ENCODE data around the gene ERGIC1.

The ERGIC1 gene

DNA sequence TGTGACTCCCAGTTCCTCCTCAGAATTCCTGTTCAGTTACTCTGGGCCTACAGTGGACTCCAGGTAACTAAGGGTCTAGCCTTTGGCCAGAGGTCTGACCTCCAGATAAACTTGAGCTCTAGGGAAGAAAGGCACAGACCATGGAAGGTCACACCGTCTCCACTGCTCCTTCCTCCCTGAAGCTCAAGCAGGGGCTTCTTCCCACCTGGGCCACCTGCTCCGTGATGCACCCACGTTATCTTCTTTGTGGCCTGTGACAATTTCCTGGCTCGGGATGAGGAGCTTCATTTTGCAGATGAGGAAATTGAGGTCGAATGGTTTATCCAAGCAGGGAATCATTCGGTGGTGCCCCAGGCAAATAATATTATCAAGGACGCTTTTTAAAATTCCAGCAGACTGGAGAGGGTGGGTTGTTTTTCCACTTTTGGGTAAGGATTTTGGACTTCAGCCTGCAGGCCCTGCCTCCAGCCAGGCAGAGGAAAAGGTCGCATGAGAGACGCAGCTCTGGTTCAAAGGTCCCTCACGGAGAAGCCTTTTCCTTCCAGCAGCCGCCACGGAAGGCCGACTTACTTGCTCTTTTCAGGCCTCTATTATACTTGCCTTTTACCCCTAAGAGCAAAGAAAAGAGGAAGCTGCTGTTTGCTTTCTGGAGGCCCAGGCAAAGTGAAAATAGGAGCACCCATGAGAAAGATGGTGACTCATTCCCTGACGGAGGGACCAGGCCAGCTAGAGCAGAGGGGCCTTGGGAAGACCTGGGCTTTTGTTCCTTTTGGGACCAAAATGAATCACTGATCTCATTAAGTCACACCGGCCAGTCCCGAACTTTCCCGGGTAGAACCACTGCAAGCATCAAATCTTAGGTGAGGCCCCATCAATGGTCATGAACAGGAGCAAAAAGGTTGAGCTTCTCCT, 40.2 kb upstream of the ERGIC1 start:
- Mint-ChIP-seq H3K27ac (no peak overlapping the region), H3K9me3 (no peaks in the 10 kb centered on the region), H3K4me1 (ENCODE audit: low read depth in 2 of 2) (peaks cover 0 to 8% of the 10 kb centered on the region in 2 donors), H3K4me3 (no peak overlapping the region), H3K36me3 (ENCODE audit: insufficient read depth) (no peaks in the 10 kb centered on the region), H3K27me3 (no peaks in the 10 kb centered on the region)
- DNase-seq, result no peak
- ATAC-seq (replicated peaks), result no peak

DNA sequence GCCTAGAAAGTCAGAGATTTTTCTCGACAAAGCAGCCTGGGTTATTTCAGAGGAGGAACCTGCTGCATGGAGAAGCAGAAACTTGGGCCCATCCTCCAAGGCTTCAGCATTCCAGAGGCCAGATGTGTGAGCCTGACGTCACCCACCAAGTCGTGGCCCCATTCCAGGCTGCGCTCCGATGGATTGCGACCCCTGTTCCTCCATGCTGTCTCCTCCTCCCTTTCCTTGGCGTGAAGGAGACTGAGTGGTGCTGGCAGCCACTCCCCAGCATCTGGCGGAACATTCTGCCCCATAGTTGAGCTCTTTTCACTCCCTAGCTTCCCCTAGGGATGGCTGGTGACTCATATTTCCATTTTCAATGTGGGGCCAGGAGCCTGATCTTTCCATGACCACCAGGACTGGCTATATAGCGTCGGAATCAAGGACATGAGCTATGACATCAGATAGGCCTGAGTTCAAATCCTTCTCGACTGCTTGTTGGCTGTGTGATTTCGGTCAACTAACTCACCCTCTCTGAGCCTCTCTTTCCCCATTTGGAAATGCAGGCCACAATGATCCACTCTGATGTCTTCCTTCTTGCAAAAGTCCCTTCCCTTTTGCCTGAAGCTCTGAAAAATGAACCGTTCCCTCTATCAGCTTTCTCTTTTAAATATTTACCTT, 38.6 kb upstream of the ERGIC1 start:
- no peaks in the 10 kb centered on the region for H3K9me3 Mint-ChIP-seq
- H3K4me1 Mint-ChIP-seq (ENCODE audit: low read depth in 2 of 2), result peaks cover 0 to 8% of the 10 kb centered on the region in 2 donors
- ATAC-seq (replicated peaks), result no peak

GRCh38 chr5:172796306-172796705, 37.7 kb upstream of the ERGIC1 start:
- Mint-ChIP-seq H3K27me3 (no peaks in the 10 kb centered on the region), H3K4me3 (no peak overlapping the region), H3K36me3 (ENCODE audit: insufficient read depth) (no peaks in the 10 kb centered on the region), H3K4me1 (ENCODE audit: low read depth in 2 of 2) (peaks cover 0 to 8% of the 10 kb centered on the region in 2 donors), H3K9me3 (no peaks in the 10 kb centered on the region), H3K27ac (no peak overlapping the region)
- DNase-seq (no peak), ATAC-seq (replicated peaks) (no peak)

More for the DNA sequence above, 38.6 kb upstream of the ERGIC1 start:
- Mint-ChIP-seq H3K27me3 (no peaks in the 10 kb centered on the region), H3K27ac (no peak overlapping the region), H3K4me3 (no peak overlapping the region), H3K36me3 (ENCODE audit: insufficient read depth) (no peaks in the 10 kb centered on the region)
- no peak for DNase-seq

GRCh38 chr5:172797771-172798191, 36.3 kb upstream of the ERGIC1 start:
- H3K27ac Mint-ChIP-seq, result no peak overlapping the region
- H3K36me3 Mint-ChIP-seq (ENCODE audit: insufficient read depth), result no peaks in the 10 kb centered on the region
- no peak for DNase-seq
- peaks cover 0 to 8% of the 10 kb centered on the region in 2 donors for H3K4me1 Mint-ChIP-seq (ENCODE audit: low read depth in 2 of 2)
- no peaks in the 10 kb centered on the region for H3K9me3 Mint-ChIP-seq
- peak; percentile 51 for ATAC-seq (replicated peaks)
- H3K27me3 Mint-ChIP-seq, result no peaks in the 10 kb centered on the region
- H3K4me3 Mint-ChIP-seq, result no peak overlapping the region

DNA sequence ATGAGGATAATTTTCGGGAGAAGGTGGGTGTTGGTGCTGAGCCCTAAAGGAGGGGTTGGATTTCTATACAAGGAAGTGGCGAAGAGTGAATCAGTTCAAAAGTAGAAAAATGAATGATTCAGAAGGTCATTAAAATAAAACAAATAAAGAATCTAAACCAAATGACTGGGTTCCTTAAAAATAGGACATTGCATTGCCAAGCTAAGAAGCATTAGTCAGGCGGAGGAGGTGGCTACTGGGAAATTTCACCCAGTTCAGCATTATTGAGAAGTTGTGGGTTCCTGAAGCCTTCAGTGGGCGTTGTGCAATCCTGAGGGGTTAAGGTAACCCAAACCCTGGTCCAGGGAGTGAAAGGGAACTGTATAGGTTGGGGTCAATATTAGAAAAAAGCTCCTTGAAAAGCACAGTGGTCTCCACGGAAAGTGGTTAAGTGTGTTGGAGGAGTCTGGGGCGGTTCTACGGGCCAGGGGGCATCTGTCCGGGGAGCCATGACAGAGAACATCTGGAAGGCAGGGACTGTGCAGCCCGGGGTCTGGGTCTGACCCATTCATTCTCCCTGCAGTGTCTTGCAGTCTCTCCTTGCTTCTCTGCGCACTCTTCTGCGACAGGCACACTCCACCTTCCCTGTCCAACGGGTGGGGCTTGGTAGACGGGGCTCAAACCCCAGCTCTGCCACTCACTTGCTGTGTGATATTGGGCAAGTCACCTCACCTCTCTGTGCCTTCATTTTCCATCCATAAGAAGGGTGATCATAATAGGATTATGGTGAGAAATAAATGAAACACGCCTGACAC, 35.4 kb upstream of the ERGIC1 start:
- Mint-ChIP-seq H3K9me3 (no peaks in the 10 kb centered on the region), H3K27me3 (no peaks in the 10 kb centered on the region), H3K4me3 (no peak overlapping the region), H3K36me3 (ENCODE audit: insufficient read depth) (no peaks in the 10 kb centered on the region), H3K4me1 (ENCODE audit: low read depth in 2 of 2) (peaks cover 0 to 8% of the 10 kb centered on the region in 2 donors), H3K27ac (peak overlapping the region in 1 of 2 donors; percentile 11)
- ATAC-seq (replicated peaks) (peak; percentile 42), DNase-seq (no peak)

- DNase-seq (no peak), ATAC-seq (replicated peaks) (no peak)
- peak overlapping the region in 1 of 2 donors; percentile 11 for H3K27ac Mint-ChIP-seq
- H3K27me3 Mint-ChIP-seq, result no peaks in the 10 kb centered on the region
- H3K36me3 Mint-ChIP-seq (ENCODE audit: insufficient read depth), result no peaks in the 10 kb centered on the region
- peaks cover 0 to 8% of the 10 kb centered on the region in 2 donors for H3K4me1 Mint-ChIP-seq (ENCODE audit: low read depth in 2 of 2)
- H3K4me3 Mint-ChIP-seq, result no peak overlapping the region
- no peaks in the 10 kb centered on the region for H3K9me3 Mint-ChIP-seq
These were observed 34.6 kb upstream of the ERGIC1 start for GRCh38 chr5:172799416-172799815.

GRCh38 chr5:172800088-172800551, 33.9 kb upstream of the ERGIC1 start:
- no peaks in the 10 kb centered on the region for H3K27me3 Mint-ChIP-seq
- no peaks in the 10 kb centered on the region for H3K9me3 Mint-ChIP-seq
- H3K4me1 Mint-ChIP-seq (ENCODE audit: low read depth in 2 of 2), result peaks cover 0 to 8% of the 10 kb centered on the region in 2 donors
- DNase-seq (no peak), ATAC-seq (replicated peaks) (peak; percentile 54)
- no peaks in the 10 kb centered on the region for H3K36me3 Mint-ChIP-seq (ENCODE audit: insufficient read depth)
- H3K4me3 Mint-ChIP-seq, result no peak overlapping the region
- no peak overlapping the region for H3K27ac Mint-ChIP-seq

- no peak overlapping the region for H3K4me3 Mint-ChIP-seq
- ATAC-seq (replicated peaks), result no peak
- H3K27ac Mint-ChIP-seq, result peak overlapping the region; percentile 44
- no peaks in the 10 kb centered on the region for H3K36me3 Mint-ChIP-seq (ENCODE audit: insufficient read depth)
- H3K9me3 Mint-ChIP-seq, result no peaks in the 10 kb centered on the region
- no peak for DNase-seq
- peaks cover 0 to 8% of the 10 kb centered on the region in 2 donors for H3K4me1 Mint-ChIP-seq (ENCODE audit: low read depth in 2 of 2)
- no peaks in the 10 kb centered on the region for H3K27me3 Mint-ChIP-seq
These were observed 32.8 kb upstream of the ERGIC1 start for GRCh38 chr5:172801179-172801671.

DNA sequence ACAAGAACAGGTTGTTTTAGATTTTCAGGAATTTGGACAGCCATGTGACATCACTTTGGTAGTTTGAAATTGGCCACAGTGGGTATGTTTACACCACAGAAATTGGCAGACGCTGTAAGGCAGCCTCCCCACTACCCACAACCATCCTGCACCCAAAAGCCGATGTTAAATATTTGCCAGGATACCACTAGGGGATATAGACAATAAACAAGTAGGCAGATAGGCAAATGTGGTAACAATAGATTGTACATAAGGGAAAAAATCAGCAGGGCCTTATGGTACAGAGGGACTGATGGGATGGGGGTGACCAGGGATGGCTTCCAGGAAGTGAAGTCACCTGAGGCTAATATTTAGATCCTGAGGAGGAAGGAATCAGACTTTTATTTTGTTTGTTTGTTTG, 31.9 kb upstream of the ERGIC1 start:
- ATAC-seq (replicated peaks) (no peak), DNase-seq (no peak)
- Mint-ChIP-seq H3K4me3 (no peak overlapping the region), H3K9me3 (no peaks in the 10 kb centered on the region), H3K27ac (peak overlapping the region; percentile 44), H3K27me3 (no peaks in the 10 kb centered on the region), H3K4me1 (ENCODE audit: low read depth in 2 of 2) (peaks cover 4 to 12% of the 10 kb centered on the region in 2 donors), H3K36me3 (ENCODE audit: insufficient read depth) (peaks cover 5% of the 10 kb centered on the region)

DNA sequence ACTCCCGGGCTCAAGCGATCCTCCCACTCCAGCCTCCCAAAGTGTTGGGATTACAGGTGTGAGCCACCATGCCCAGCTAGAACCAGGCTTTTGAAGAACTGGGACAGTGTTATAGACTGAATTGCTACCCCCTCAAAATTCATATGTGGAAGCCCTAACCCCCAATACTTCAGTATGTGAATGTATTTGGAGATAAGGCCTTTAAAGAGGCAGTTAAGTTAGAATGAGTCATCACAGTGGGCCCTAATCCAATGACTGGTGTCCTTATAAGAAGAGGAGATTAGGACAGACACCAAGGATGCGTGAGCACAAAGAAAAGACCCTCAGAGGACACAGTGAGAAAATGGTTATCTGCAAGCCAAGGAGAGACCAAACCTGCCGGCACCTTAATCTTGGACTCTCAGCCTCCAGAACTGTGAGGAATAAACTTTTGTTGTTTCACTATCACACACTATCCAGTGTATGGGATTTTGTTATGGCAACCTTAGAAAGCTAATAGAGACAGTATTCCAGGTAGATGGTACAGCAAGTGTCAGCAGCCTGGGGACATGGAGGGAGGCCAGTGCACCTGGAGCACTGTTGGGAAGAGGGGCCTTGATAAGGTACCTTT, 31.4 kb upstream of the ERGIC1 start:
- Mint-ChIP-seq H3K9me3 (no peaks in the 10 kb centered on the region), H3K27me3 (no peaks in the 10 kb centered on the region), H3K4me3 (no peak overlapping the region), H3K27ac (peak overlapping the region in 1 of 2 donors; percentile 44), H3K4me1 (ENCODE audit: low read depth in 2 of 2) (peaks cover 8 to 17% of the 10 kb centered on the region in 2 donors), H3K36me3 (ENCODE audit: insufficient read depth) (peaks cover 11% of the 10 kb centered on the region)
- ATAC-seq (replicated peaks) (no peak), DNase-seq (no peak)

- Mint-ChIP-seq H3K9me3 (no peaks in the 10 kb centered on the region), H3K27ac (peak overlapping the region in 1 of 2 donors; percentile 5), H3K4me3 (no peak overlapping the region), H3K4me1 (ENCODE audit: low read depth in 2 of 2) (peaks cover 8 to 10% of the 10 kb centered on the region in 2 donors), H3K27me3 (no peaks in the 10 kb centered on the region), H3K36me3 (ENCODE audit: insufficient read depth) (peaks cover 11% of the 10 kb centered on the region)
- DNase-seq (no peak), ATAC-seq (replicated peaks) (no peak)
These were observed 28.9 kb upstream of the ERGIC1 start for GRCh38 chr5:172805018-172805683.

DNA sequence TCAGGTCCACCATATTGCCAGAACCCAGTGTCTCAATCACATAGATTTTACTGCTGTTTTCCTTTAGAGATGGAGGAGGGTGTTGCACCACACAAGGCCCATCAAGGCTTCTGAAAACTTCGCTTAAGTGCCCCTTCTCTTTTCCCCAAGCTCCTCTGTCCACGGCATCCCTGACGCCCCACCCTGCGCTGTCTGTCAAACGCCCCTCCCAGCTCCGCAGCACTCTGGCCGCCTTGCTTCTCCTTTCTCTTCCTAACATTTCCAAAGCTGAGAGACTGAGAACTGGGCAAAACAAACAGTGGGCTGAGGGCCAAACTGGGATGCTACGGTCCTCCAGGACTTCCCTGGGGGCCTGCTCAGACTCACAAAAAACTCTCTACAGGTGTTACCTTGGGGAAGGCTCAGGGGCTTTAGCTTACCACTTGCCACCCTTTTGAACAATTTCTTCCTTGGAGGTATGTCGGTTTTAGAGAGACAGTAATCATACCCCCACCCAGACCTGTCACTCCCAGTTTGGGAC, 28.3 kb upstream of the ERGIC1 start:
- Mint-ChIP-seq H3K9me3 (no peaks in the 10 kb centered on the region), H3K27me3 (no peaks in the 10 kb centered on the region), H3K4me3 (no peak overlapping the region), H3K4me1 (ENCODE audit: low read depth in 2 of 2) (peaks cover 8 to 10% of the 10 kb centered on the region in 2 donors), H3K36me3 (ENCODE audit: insufficient read depth) (peaks cover 11% of the 10 kb centered on the region), H3K27ac (peak overlapping the region; percentile 56 to 94)
- ATAC-seq (replicated peaks) (no peak), DNase-seq (no peak)
